GM12872 (cell line): ENCODE measurements around the gene EGFR.

ENCODE experiments used
- CTCF ChIP-seq: IDR thresholded peaks from 3 replicates; pipeline ENCODE4 v1.5.1; 2011; ENCODE audit warnings: low read depth, mild to moderate bottlenecking, low read length, moderate library complexity; ENCODE audit not compliant: insufficient read depth

The EGFR gene

GRCh38 chr7:55181762-55182161 lies 162.9 kb downstream of the EGFR start:
- TF ChIP-seq CTCF, result no peak

- TF ChIP-seq CTCF, result no peak
Observed at GRCh38 chr7:55183897-55184296, 165.1 kb downstream of the EGFR start.

- no peak for TF ChIP-seq CTCF
Observed at GRCh38 chr7:55185321-55185802, 166.5 kb downstream of the EGFR start.

DNA sequence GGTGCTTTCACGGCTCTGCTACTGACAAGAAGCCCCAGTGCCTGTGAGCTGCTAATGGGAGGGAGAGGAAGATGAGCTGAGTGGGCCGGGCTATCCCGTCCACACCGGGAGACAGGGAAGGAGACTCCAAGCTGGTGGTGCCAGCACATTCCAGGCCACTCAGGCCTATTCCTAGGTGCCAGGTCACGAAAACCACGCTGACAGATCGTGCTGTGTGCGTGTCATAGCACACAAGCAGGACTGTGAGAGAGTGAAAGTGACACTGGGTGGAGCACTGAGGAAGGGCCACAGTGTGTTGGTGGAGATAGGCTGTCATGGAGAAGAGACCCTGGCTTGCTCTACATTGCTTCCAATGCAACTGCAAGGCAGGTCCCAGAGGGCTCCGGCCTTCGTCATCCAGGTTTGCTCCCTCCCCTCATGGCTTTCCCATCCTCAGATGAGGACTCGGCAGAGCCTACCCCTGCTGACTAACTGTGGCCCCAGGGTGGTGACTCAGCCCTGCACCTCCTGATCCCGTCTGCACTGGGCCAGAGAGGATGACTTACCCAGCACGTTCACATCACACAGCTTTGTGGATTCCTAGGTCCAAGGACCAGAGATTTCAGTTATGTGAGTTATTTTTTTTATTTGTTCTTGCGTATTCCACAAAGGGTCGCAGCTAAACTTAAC lies 167.3 kb downstream of the EGFR start:
- no peak for TF ChIP-seq CTCF

GRCh38 chr7:55187701-55188491 lies 169.1 kb downstream of the EGFR start:
- TF ChIP-seq CTCF, result no peak

GRCh38 chr7:55188590-55189138 lies 169.8 kb downstream of the EGFR start:
- TF ChIP-seq CTCF, result no peak

DNA sequence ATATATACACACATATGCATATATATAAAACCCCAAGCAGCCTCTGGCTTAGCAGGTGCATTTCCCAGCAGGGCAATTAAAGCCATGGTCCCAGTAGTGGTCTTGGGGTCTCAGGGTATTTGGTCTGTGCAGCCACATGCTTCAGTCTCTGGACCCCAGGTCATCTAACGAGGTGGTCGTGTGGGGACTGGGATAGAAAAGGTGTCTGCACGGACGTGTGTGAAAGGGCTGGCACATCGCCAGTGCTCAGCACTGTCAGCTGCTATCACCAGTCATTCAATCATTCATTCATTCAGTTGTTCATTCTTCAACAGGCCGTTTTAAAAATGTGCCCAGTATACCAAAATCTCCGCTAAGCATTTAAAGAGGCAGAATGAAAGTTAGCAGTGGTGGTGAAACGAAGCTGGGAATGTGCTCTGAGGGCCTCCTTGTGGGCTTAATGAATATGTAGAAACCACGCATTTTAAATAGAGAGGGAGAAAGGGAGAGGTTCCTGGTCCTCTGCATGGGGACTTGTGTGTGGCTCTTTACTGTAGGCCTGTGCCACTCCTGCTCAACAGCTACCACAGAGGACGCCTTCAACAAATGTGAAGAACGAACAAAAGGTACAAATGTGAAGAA lies 170.4 kb downstream of the EGFR start:
- no peak for TF ChIP-seq CTCF
